Prostate gland (tissue), 2 donors: Measurements from ENCODE around the gene PLCB4. TPM values are rescaled to one million over a fixed set of nuclear protein-coding genes. Genes with fewer than 3 reads are reported as not detected.
A peak's percentile ranks its signal among the peaks of the same experiment; 100 is the strongest.

ENCODE experiments used
- DNase-seq: peaks from one replicate; pipeline ENCODE4 v3.0.0-alpha.2; 2019; ENCODE audit warnings: low spot score
- H3K27ac ChIP-seq, 2 donors: fragments of 200-600 bp; sonication (generic); 2 replicates each; pipeline ENCODE4 v1.5.1; 2017 to 2019
- H3K27me3 ChIP-seq: fragments of 200-600 bp; sonication (generic); replicated peaks from 2 replicates; pipeline ENCODE4 v1.5.1; 2019; ENCODE audit not compliant: insufficient read depth
- H3K36me3 ChIP-seq, 2 donors: fragments of 200-600 bp; sonication (generic); 1 replicate in 1 of 2; 2 replicates in 1 of 2; pipeline versions ENCODE4 v1.5.1 to v1.8.1; 2017 to 2019
- H3K4me1 ChIP-seq: fragments of 200-600 bp; sonication (generic); replicated peaks from 2 replicates; pipeline ENCODE4 v1.5.1; 2019
- H3K4me3 ChIP-seq, 2 donors: fragments of 200-600 bp; sonication (generic); 2 replicates each; pipeline ENCODE4 v1.5.1; 2017 to 2019
- H3K9me3 ChIP-seq: fragments of 200-600 bp; sonication (generic); 2 replicates; pipeline ENCODE4 v1.5.1; 2017
- POLR2A ChIP-seq: fragments of 450-650 bp; IDR thresholded peaks from one replicate; pipeline ENCODE4 v1.6.1; 2016; ENCODE audit warnings: antibody characterized with exemption, mild to moderate bottlenecking
- POLR2AphosphoS5 ChIP-seq: sonication (generic); formaldehyde crosslinking; IDR thresholded peaks from one replicate; pipeline ENCODE4 v1.6.1; 2017; ENCODE audit warnings: antibody characterized with exemption
- WGBS: methylation state at CpG from one replicate; pipeline ENCODE4 v1.1.5; 2018; 5-methylcytosine and 5-hydroxymethylcytosine counted together
- intact Hi-C: fragments of 100-400 bp; cut with DNase I; formaldehyde crosslinking; loops from one replicate; pipeline ENCODE4 v1.14.2; 2022
- total RNA-seq, 2 donors: library from RNA; depleted of rRNA; stranded (reverse); fragments of >200 nt; gene quantifications; one replicate each; pipeline ENCODE4 v1.1.0, GENCODE V29; 2016
- TF ChIP-seq, protein P1 (sequence below), 4 experiments: fragments of 200-600 bp in 2 of 4; fragments of 450-650 bp in 2 of 4; sonication (generic) in 2 of 4; IDR thresholded peaks; 1 replicate in 3 of 4; 2 replicates in 1 of 4; pipeline ENCODE4 v1.5.1; 2016 to 2019; ENCODE audit warnings: antibody characterized with exemption in 4 of 4, mild to moderate bottlenecking in 2 of 4, moderate library complexity in 2 of 4

The PLCB4 gene
- total RNA-seq, 2 donors from 2014 or later = 9.1 to 11.6 TPM

DNA sequence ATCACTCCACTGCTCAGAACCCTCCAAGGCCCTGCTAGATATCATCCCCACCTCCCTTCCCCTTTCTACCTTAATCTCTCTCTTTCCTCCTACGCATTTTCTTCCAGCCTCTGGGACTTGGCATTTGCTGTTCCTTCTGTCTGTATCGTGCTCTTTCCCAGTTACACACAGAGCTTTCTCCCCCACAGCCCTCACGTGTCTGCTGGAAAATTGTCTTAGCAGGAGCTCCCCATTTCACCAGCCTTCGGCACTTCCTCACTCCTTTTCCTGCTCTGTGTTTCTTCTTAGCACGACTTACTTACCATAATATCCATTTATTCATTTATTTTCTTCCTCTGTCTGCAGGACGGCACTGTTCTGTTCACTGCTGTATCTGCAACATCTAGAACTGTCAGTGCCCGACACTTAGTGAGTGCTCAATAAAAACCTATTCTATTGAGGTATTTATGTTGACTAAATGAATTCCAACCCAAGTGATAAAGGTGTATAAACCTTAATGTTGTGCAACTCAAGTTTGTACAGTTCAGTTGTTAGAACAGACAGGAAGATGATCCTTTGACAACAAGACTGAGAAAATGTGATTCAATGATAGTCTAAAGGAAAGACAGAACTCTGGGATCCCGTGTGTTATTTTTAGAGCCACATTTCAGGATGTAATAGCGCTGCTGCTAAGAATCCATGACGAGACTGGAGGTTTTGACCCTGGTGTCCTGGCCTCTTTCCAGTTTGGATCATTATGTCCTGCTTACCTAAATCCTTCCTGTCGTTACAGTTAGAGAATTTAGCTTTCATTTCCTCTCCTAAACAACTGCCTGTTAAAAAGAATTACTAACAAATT is 275.4 kb downstream of the PLCB4 start:
- Histone ChIP-seq H3K4me1 (peaks cover 2% of the 10 kb centered on the region), H3K4me3 (no peak overlapping the region), H3K27me3 (no peaks in the 10 kb centered on the region), H3K27ac (peak overlapping the region in 1 of 2 donors; percentile 2), H3K36me3 (no peaks in the 10 kb centered on the region), H3K9me3 (no peaks in the 10 kb centered on the region)
- DNase-seq = no peak
- intact Hi-C loops = no loop called here
- 44% methylated on average over 11 of the region's 11 CpGs for WGBS
- peak; percentile 60 for TF ChIP-seq POLR2AphosphoS5
- TF ChIP-seq, protein P1, sequence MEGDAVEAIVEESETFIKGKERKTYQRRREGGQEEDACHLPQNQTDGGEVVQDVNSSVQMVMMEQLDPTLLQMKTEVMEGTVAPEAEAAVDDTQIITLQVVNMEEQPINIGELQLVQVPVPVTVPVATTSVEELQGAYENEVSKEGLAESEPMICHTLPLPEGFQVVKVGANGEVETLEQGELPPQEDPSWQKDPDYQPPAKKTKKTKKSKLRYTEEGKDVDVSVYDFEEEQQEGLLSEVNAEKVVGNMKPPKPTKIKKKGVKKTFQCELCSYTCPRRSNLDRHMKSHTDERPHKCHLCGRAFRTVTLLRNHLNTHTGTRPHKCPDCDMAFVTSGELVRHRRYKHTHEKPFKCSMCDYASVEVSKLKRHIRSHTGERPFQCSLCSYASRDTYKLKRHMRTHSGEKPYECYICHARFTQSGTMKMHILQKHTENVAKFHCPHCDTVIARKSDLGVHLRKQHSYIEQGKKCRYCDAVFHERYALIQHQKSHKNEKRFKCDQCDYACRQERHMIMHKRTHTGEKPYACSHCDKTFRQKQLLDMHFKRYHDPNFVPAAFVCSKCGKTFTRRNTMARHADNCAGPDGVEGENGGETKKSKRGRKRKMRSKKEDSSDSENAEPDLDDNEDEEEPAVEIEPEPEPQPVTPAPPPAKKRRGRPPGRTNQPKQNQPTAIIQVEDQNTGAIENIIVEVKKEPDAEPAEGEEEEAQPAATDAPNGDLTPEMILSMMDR (IDR thresholded peaks at IDR 0.05) = no peak

DNA sequence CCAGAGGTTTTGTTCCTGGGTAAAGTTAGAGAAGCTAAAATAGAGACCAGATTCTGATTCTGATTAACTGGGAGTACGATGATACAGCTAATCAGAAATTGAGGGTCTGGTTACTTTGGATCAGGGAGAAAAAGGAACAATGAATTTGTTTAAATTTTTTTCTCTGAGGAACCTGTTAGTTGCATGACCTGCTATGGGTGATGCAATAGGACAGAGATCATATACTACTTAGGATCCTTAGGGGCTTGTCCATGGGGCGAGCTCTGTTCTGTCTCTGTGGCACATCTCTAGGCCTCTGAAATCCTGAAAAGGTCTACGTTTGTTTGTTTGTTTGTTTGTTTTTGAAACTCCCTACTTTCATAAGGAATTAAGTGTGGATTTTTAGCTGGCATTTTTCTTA is 279.4 kb downstream of the PLCB4 start:
- intact Hi-C loops = no loop called here
- 87% methylated on average over 3 of the region's 3 CpGs for WGBS
- peaks cover 2% of the 10 kb centered on the region for H3K4me1 ChIP-seq
- no peaks in the 10 kb centered on the region for H3K9me3 ChIP-seq
- TF ChIP-seq POLR2AphosphoS5 = no peak
- TF ChIP-seq, protein P1 (IDR thresholded peaks at IDR 0.05) = no peak
- no peak for TF ChIP-seq POLR2A
- H3K27me3 ChIP-seq = no peaks in the 10 kb centered on the region
- H3K36me3 ChIP-seq = no peaks in the 10 kb centered on the region
- DNase-seq = no peak
- H3K27ac ChIP-seq = no peak overlapping the region
- H3K4me3 ChIP-seq = no peak overlapping the region

DNA sequence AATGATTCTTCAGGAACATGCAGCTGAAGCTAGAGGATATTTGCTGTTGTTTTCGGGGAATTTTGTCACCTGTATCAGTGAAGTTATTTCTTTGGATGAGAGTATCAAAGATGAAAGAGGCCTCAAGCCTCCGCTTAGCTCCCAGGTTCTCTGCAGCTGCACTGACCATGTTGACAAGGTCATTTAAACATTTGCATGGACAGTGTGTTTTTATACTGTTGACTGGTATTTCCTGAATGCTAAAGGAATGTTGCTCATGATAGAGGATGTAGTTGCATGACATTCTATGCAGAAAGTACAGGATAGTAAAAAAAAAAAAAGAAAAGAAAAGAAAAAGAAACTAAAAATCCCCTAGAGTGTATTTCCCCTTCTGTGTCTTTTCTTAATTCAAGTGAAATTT is 279.9 kb downstream of the PLCB4 start:
- WGBS = 93% methylated on average over 2 of the region's 2 CpGs
- DNase-seq = no peak
- Histone ChIP-seq H3K4me1 (peaks cover 2% of the 10 kb centered on the region), H3K27me3 (no peaks in the 10 kb centered on the region), H3K36me3 (no peaks in the 10 kb centered on the region), H3K4me3 (no peak overlapping the region), H3K27ac (no peak overlapping the region), H3K9me3 (no peaks in the 10 kb centered on the region)
- intact Hi-C loops = no loop called here
- TF ChIP-seq POLR2A (no peak), POLR2AphosphoS5 (no peak)
- TF ChIP-seq, protein P1 (IDR thresholded peaks at IDR 0.05) = no peak

DNA sequence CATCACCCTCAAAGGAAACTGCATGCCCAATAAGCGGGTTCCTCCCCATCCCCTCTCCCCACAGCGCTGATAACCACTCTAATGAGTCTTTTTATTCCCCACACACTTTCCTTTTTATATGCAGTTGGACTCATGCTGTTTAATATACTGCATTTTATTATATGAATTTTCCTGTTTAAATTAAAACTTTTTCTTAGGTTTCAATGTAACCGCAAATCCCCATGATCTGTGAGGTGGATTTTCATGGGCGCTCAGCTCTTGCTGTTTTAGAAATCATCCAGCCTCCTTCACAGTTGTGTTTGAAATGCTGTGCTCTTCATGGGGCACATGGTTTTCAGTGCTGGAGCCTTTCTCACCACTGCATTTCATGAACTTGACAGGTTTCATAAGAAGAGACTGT is 280.4 kb downstream of the PLCB4 start:
- Histone ChIP-seq H3K36me3 (no peaks in the 10 kb centered on the region), H3K4me1 (no peaks in the 10 kb centered on the region), H3K4me3 (no peak overlapping the region), H3K27ac (no peak overlapping the region), H3K9me3 (no peaks in the 10 kb centered on the region), H3K27me3 (no peaks in the 10 kb centered on the region)
- no peak for DNase-seq
- 97% methylated on average over 4 of the region's 4 CpGs for WGBS
- intact Hi-C loops = no loop called here
- TF ChIP-seq, protein P1 (IDR thresholded peaks at IDR 0.05) = no peak
- no peak for TF ChIP-seq POLR2AphosphoS5
- no peak for TF ChIP-seq POLR2A

DNA sequence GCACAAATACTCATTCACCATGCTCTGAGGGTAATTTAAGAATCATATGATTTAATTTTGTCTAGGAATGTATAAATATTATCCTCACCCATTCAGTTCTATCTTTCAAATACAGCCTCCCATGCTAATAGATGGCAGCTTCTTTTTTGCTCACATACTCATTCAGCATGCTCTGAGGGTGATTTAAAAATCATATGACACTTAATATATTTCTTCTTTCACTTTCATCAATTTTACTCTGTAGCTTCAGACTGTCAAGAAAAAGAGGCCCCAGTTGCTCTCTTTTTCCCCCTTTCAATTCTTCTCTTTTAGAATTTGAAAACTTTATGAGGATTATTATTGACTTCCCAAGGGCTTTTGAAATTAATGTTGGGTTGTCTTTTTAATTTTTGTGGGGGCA is 283.9 kb downstream of the PLCB4 start:
- H3K27me3 ChIP-seq = no peaks in the 10 kb centered on the region
- H3K9me3 ChIP-seq = no peaks in the 10 kb centered on the region
- H3K36me3 ChIP-seq = no peaks in the 10 kb centered on the region
- intact Hi-C loops = no loop called here
- H3K27ac ChIP-seq = no peak overlapping the region
- H3K4me3 ChIP-seq = no peak overlapping the region
- H3K4me1 ChIP-seq = no peaks in the 10 kb centered on the region
- no peak for DNase-seq
- TF ChIP-seq POLR2AphosphoS5 (no peak), POLR2A (no peak)
- TF ChIP-seq, protein P1 (IDR thresholded peaks at IDR 0.05) = no peak
